Inflammatory macrophage treated with lipopolysaccharide for 1 hour (primary cell): ENCODE measurements around the gene NLRP6.
A peak's percentile ranks its signal among the peaks of the same experiment; 100 is the strongest.

Experiments
- DNase-seq, 2 donors: peaks; one replicate each; pipeline ENCODE4 v3.0.0-alpha.2; 2020 to 2022

Gene NLRP6

GRCh38 chr11:256952-257737 is 21.1 kb upstream of the NLRP6 start:
- DNase-seq: no peak

- no peak for DNase-seq
Observed at GRCh38 chr11:257766-258493, 20.3 kb upstream of the NLRP6 start.

GRCh38 chr11:259413-259812 is 18.8 kb upstream of the NLRP6 start:
- no peak for DNase-seq

GRCh38 chr11:261624-262023 is 16.6 kb upstream of the NLRP6 start:
- no peak for DNase-seq

GRCh38 chr11:266676-267439 is 11.3 kb upstream of the NLRP6 start:
- peak; percentile 37 for DNase-seq

- DNase-seq: peak; percentile 39 to 58
Observed at GRCh38 chr11:267491-267994, 10.7 kb upstream of the NLRP6 start.

- peak; percentile 60 to 68 for DNase-seq
Observed at GRCh38 chr11:268716-269145, 9.5 kb upstream of the NLRP6 start.

- peak; percentile 89 to 91 for DNase-seq
Observed at GRCh38 chr11:269146-269890, 8.9 kb upstream of the NLRP6 start.

GRCh38 chr11:270451-271318 is 7.5 kb upstream of the NLRP6 start:
- no peak for DNase-seq

- no peak for DNase-seq
Observed at GRCh38 chr11:271319-271715, 6.9 kb upstream of the NLRP6 start.

- DNase-seq: no peak
Observed at GRCh38 chr11:272195-272930, 5.8 kb upstream of the NLRP6 start.

- DNase-seq: no peak
Observed at GRCh38 chr11:272931-273198, 5.3 kb upstream of the NLRP6 start.

GRCh38 chr11:276219-276618 is 2.0 kb upstream of the NLRP6 start:
- DNase-seq: no peak

GRCh38 chr11:279040-279965 is 1.1 kb downstream of the NLRP6 start:
- no peak for DNase-seq

- no peak for DNase-seq
Observed at GRCh38 chr11:279966-280705, 1.9 kb downstream of the NLRP6 start.

GRCh38 chr11:280706-281485 is 2.7 kb downstream of the NLRP6 start:
- DNase-seq: no peak

- no peak for DNase-seq
Observed at GRCh38 chr11:281486-282161, 3.4 kb downstream of the NLRP6 start.

GRCh38 chr11:282171-282570 is 4.0 kb downstream of the NLRP6 start:
- DNase-seq: no peak
